ENCODE results near the gene ATP2A1. TPM values are rescaled to one million over a fixed set of nuclear protein-coding genes. Genes with fewer than 3 reads are reported as not detected.

ATP2A1 gene
- total and polyA plus RNA-seq, 5 donors from 2014 or later: 1.4 TPM; not detected in 4

- H3K4me1 Mint-ChIP-seq: no peaks in the 10 kb centered on the region
- no peaks in the 10 kb centered on the region for H3K36me3 ChIP-seq (ENCODE audit: control insufficient read depth, insufficient read depth, low read length)
- DNase-seq: no peak
- no peaks in the 10 kb centered on the region for H3K36me3 Mint-ChIP-seq
- no peaks in the 10 kb centered on the region for H3K9me3 ChIP-seq (ENCODE audit: control insufficient read depth in 2 of 2, low read length in 2 of 2)
- H3K27ac Mint-ChIP-seq: no peak overlapping the region
- H3K4me1 ChIP-seq (ENCODE audit: control insufficient read depth, insufficient read depth, low read length, poor library complexity, severe bottlenecking): no peaks in the 10 kb centered on the region
- H3K27me3 ChIP-seq (ENCODE audit: control insufficient read depth, insufficient read depth, low read length): no peaks in the 10 kb centered on the region
- no peak overlapping the region for H3K4me3 ChIP-seq (ENCODE audit: low read depth, low read length)
- H3K4me3 Mint-ChIP-seq: no peak overlapping the region
- no peak overlapping the region for H3K27ac ChIP-seq (ENCODE audit: insufficient read depth, low read length, poor library complexity, severe bottlenecking)
- no peak for ATAC-seq (ENCODE audit: low read depth in 2 of 2)
- no peaks in the 10 kb centered on the region for H3K27me3 Mint-ChIP-seq
- no peaks in the 10 kb centered on the region for H3K9me3 Mint-ChIP-seq
Observed at GRCh38 chr16:28899882-28900590, 21.7 kb downstream of the ATP2A1 start.

GRCh38 chr16:28900601-28901000 lies 22.3 kb downstream of the ATP2A1 start:
- H3K36me3 ChIP-seq (ENCODE audit: control insufficient read depth, insufficient read depth, low read length): no peaks in the 10 kb centered on the region
- no peaks in the 10 kb centered on the region for H3K27me3 ChIP-seq (ENCODE audit: control insufficient read depth, insufficient read depth, low read length)
- no peak overlapping the region for H3K4me3 ChIP-seq (ENCODE audit: low read depth, low read length)
- ATAC-seq (ENCODE audit: low read depth in 2 of 2): no peak
- no peak overlapping the region for H3K27ac ChIP-seq (ENCODE audit: insufficient read depth, low read length, poor library complexity, severe bottlenecking)
- DNase-seq: no peak
- H3K9me3 ChIP-seq (ENCODE audit: control insufficient read depth in 2 of 2, low read length in 2 of 2): no peaks in the 10 kb centered on the region
- no peaks in the 10 kb centered on the region for H3K4me1 ChIP-seq (ENCODE audit: control insufficient read depth, insufficient read depth, low read length, poor library complexity, severe bottlenecking)
- H3K27ac Mint-ChIP-seq: peak overlapping the region in 1 of 3 donors; percentile 85
- no peaks in the 10 kb centered on the region for H3K4me1 Mint-ChIP-seq
- H3K27me3 Mint-ChIP-seq: no peaks in the 10 kb centered on the region
- no peaks in the 10 kb centered on the region for H3K9me3 Mint-ChIP-seq
- H3K36me3 Mint-ChIP-seq: no peaks in the 10 kb centered on the region
- no peak overlapping the region for H3K4me3 Mint-ChIP-seq

GRCh38 chr16:28901862-28902261 lies 23.6 kb downstream of the ATP2A1 start:
- Mint-ChIP-seq H3K4me1 (no peaks in the 10 kb centered on the region), H3K4me3 (no peak overlapping the region), H3K27ac (no peak overlapping the region), H3K9me3 (no peaks in the 10 kb centered on the region), H3K27me3 (no peaks in the 10 kb centered on the region), H3K36me3 (no peaks in the 10 kb centered on the region)
- Histone ChIP-seq H3K4me1 (ENCODE audit: control insufficient read depth, insufficient read depth, low read length, poor library complexity, severe bottlenecking) (no peaks in the 10 kb centered on the region), H3K36me3 (ENCODE audit: control insufficient read depth, insufficient read depth, low read length) (no peaks in the 10 kb centered on the region), H3K27ac (ENCODE audit: insufficient read depth, low read length, poor library complexity, severe bottlenecking) (no peak overlapping the region), H3K9me3 (ENCODE audit: control insufficient read depth in 2 of 2, low read length in 2 of 2) (no peaks in the 10 kb centered on the region), H3K4me3 (ENCODE audit: low read depth, low read length) (no peak overlapping the region), H3K27me3 (ENCODE audit: control insufficient read depth, insufficient read depth, low read length) (no peaks in the 10 kb centered on the region)
- no peak for ATAC-seq (ENCODE audit: low read depth in 2 of 2)
- no peak for DNase-seq

GRCh38 chr16:28902909-28903308 lies 24.6 kb downstream of the ATP2A1 start:
- Histone ChIP-seq H3K4me1 (ENCODE audit: control insufficient read depth, insufficient read depth, low read length, poor library complexity, severe bottlenecking) (no peaks in the 10 kb centered on the region), H3K36me3 (ENCODE audit: control insufficient read depth, insufficient read depth, low read length) (no peaks in the 10 kb centered on the region), H3K27ac (ENCODE audit: insufficient read depth, low read length, poor library complexity, severe bottlenecking) (no peak overlapping the region), H3K4me3 (ENCODE audit: low read depth, low read length) (no peak overlapping the region), H3K27me3 (ENCODE audit: control insufficient read depth, insufficient read depth, low read length) (no peaks in the 10 kb centered on the region), H3K9me3 (ENCODE audit: control insufficient read depth in 2 of 2, low read length in 2 of 2) (no peaks in the 10 kb centered on the region)
- no peaks in the 10 kb centered on the region for H3K9me3 Mint-ChIP-seq
- no peaks in the 10 kb centered on the region for H3K27me3 Mint-ChIP-seq
- no peak overlapping the region for H3K27ac Mint-ChIP-seq
- ATAC-seq (ENCODE audit: low read depth in 2 of 2) (no peak), DNase-seq (no peak)
- no peaks in the 10 kb centered on the region for H3K36me3 Mint-ChIP-seq
- H3K4me3 Mint-ChIP-seq: no peak overlapping the region
- no peaks in the 10 kb centered on the region for H3K4me1 Mint-ChIP-seq

- DNase-seq (no peak), ATAC-seq (ENCODE audit: low read depth in 2 of 2) (no peak)
- Histone ChIP-seq H3K4me1 (ENCODE audit: control insufficient read depth, insufficient read depth, low read length, poor library complexity, severe bottlenecking) (no peaks in the 10 kb centered on the region), H3K9me3 (ENCODE audit: control insufficient read depth in 2 of 2, low read length in 2 of 2) (no peaks in the 10 kb centered on the region), H3K36me3 (ENCODE audit: control insufficient read depth, insufficient read depth, low read length) (no peaks in the 10 kb centered on the region), H3K27me3 (ENCODE audit: control insufficient read depth, insufficient read depth, low read length) (no peaks in the 10 kb centered on the region), H3K4me3 (ENCODE audit: low read depth, low read length) (no peak overlapping the region), H3K27ac (ENCODE audit: insufficient read depth, low read length, poor library complexity, severe bottlenecking) (no peak overlapping the region)
- Mint-ChIP-seq H3K9me3 (no peaks in the 10 kb centered on the region), H3K27me3 (no peaks in the 10 kb centered on the region), H3K4me3 (no peak overlapping the region), H3K27ac (no peak overlapping the region), H3K36me3 (no peaks in the 10 kb centered on the region), H3K4me1 (no peaks in the 10 kb centered on the region)
Observed at GRCh38 chr16:28903344-28904042, 25.2 kb downstream of the ATP2A1 start.

- H3K4me3 Mint-ChIP-seq: no peak overlapping the region
- H3K27me3 Mint-ChIP-seq: no peaks in the 10 kb centered on the region
- Histone ChIP-seq H3K36me3 (ENCODE audit: control insufficient read depth, insufficient read depth, low read length) (no peaks in the 10 kb centered on the region), H3K27me3 (ENCODE audit: control insufficient read depth, insufficient read depth, low read length) (no peaks in the 10 kb centered on the region), H3K4me1 (ENCODE audit: control insufficient read depth, insufficient read depth, low read length, poor library complexity, severe bottlenecking) (no peaks in the 10 kb centered on the region), H3K4me3 (ENCODE audit: low read depth, low read length) (no peak overlapping the region), H3K9me3 (ENCODE audit: control insufficient read depth in 2 of 2, low read length in 2 of 2) (no peaks in the 10 kb centered on the region), H3K27ac (ENCODE audit: insufficient read depth, low read length, poor library complexity, severe bottlenecking) (no peak overlapping the region)
- DNase-seq (no peak), ATAC-seq (ENCODE audit: low read depth in 2 of 2) (no peak)
- H3K27ac Mint-ChIP-seq: no peak overlapping the region
- no peaks in the 10 kb centered on the region for H3K36me3 Mint-ChIP-seq
- no peaks in the 10 kb centered on the region for H3K9me3 Mint-ChIP-seq
- H3K4me1 Mint-ChIP-seq: no peaks in the 10 kb centered on the region
Observed at GRCh38 chr16:28904363-28904762, 26.1 kb downstream of the ATP2A1 start.

- no peak for ATAC-seq (ENCODE audit: low read depth in 2 of 2)
- DNase-seq: no peak
- H3K27me3 ChIP-seq (ENCODE audit: control insufficient read depth, insufficient read depth, low read length): no peaks in the 10 kb centered on the region
- H3K4me3 ChIP-seq (ENCODE audit: low read depth, low read length): no peak overlapping the region
- H3K4me3 Mint-ChIP-seq: no peak overlapping the region
- no peak overlapping the region for H3K27ac Mint-ChIP-seq
- no peaks in the 10 kb centered on the region for H3K4me1 ChIP-seq (ENCODE audit: control insufficient read depth, insufficient read depth, low read length, poor library complexity, severe bottlenecking)
- no peaks in the 10 kb centered on the region for H3K9me3 ChIP-seq (ENCODE audit: control insufficient read depth in 2 of 2, low read length in 2 of 2)
- no peaks in the 10 kb centered on the region for H3K9me3 Mint-ChIP-seq
- no peaks in the 10 kb centered on the region for H3K27me3 Mint-ChIP-seq
- H3K4me1 Mint-ChIP-seq: no peaks in the 10 kb centered on the region
- H3K27ac ChIP-seq (ENCODE audit: insufficient read depth, low read length, poor library complexity, severe bottlenecking): no peak overlapping the region
- H3K36me3 Mint-ChIP-seq: no peaks in the 10 kb centered on the region
- no peaks in the 10 kb centered on the region for H3K36me3 ChIP-seq (ENCODE audit: control insufficient read depth, insufficient read depth, low read length)
Observed at GRCh38 chr16:28904828-28905227, 26.5 kb downstream of the ATP2A1 start.

- Histone ChIP-seq H3K27ac (ENCODE audit: insufficient read depth, low read length, poor library complexity, severe bottlenecking) (no peak overlapping the region), H3K36me3 (ENCODE audit: control insufficient read depth, insufficient read depth, low read length) (no peaks in the 10 kb centered on the region), H3K9me3 (ENCODE audit: control insufficient read depth in 2 of 2, low read length in 2 of 2) (no peaks in the 10 kb centered on the region), H3K4me3 (ENCODE audit: low read depth, low read length) (no peak overlapping the region), H3K27me3 (ENCODE audit: control insufficient read depth, insufficient read depth, low read length) (no peaks in the 10 kb centered on the region), H3K4me1 (ENCODE audit: control insufficient read depth, insufficient read depth, low read length, poor library complexity, severe bottlenecking) (no peaks in the 10 kb centered on the region)
- no peaks in the 10 kb centered on the region for H3K9me3 Mint-ChIP-seq
- H3K4me3 Mint-ChIP-seq: no peak overlapping the region
- H3K27ac Mint-ChIP-seq: no peak overlapping the region
- DNase-seq: no peak
- peaks cover 4% of the 10 kb centered on the region for H3K36me3 Mint-ChIP-seq
- no peaks in the 10 kb centered on the region for H3K27me3 Mint-ChIP-seq
- no peak for ATAC-seq (ENCODE audit: low read depth in 2 of 2)
- H3K4me1 Mint-ChIP-seq: no peaks in the 10 kb centered on the region
Observed at GRCh38 chr16:28905229-28905754, 27.0 kb downstream of the ATP2A1 start.
